HG03575 (cell line): ENCODE measurements around the gene NKAIN2.

Experiments used
- ATAC-seq: cut with Tn5 transposase; IDR thresholded peaks from one replicate; pipeline ENCODE4 v1.9.1; 2021; ENCODE audit not compliant: unreplicated experiment, insufficient number of reproducible peaks, low FRiP score; ENCODE audit errors: extremely low read depth

The NKAIN2 gene

DNA sequence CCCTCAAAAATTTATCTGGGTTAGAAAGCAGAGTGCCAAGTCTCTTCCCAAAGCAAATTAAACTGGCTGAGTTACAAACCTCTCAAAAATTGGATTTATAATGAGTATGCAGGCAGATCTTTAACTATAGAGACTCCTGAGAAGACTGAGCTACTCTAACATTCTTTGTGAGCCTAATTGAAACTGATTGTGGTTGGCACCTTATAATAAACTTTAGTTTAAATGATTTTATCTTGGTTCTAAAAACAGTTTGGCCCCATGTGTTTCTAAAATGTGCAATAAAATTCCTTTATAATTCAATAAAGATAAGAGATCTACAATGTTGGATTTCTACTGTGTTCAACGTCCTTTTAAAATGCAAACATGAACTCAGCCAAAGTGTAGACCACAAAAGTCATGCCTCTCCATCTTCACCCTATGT, 678.4 kb downstream of the NKAIN2 start:
- ATAC-seq, result no peak

DNA sequence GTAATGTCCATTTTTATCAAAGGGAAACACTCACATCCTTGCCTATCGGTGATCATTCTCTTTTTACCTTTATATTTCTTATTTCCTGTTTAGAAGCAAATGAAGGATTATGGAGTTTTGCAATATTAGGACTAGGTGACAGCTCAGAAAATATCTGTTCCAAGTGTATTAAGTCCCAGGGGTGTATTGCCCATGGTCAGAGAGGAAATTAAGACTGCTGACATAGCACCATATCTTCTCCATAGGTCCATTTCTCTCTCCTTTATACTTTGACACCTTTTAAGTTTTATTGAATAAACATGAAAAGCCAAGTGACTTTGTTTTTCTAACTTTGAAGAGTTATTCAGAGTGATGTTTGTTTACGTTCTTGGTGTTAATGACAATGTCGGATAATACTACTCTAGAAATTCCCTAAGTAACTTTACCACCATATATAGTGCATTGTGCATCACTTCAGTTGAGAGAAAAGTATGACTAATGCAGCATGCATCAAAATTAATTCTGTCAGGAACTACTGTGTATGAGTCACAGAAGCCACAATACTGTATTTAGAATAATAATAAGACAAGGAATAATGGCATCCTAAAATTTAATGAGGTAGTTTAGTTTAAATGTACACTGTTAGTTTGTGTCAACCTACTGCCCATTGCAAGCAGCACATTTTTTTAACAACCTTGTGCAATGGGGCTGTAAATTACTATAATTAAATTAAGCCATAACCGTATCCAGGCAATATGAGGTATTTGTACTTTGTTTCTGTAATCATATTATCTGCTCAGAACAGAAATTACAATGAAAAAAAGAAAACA, 684.2 kb downstream of the NKAIN2 start:
- no peak for ATAC-seq

GRCh38 chr6:124490122-124490521, 686.5 kb downstream of the NKAIN2 start:
- no peak for ATAC-seq

GRCh38 chr6:124493259-124493658, 689.6 kb downstream of the NKAIN2 start:
- ATAC-seq, result no peak

GRCh38 chr6:124494956-124495664, 691.4 kb downstream of the NKAIN2 start:
- no peak for ATAC-seq

DNA sequence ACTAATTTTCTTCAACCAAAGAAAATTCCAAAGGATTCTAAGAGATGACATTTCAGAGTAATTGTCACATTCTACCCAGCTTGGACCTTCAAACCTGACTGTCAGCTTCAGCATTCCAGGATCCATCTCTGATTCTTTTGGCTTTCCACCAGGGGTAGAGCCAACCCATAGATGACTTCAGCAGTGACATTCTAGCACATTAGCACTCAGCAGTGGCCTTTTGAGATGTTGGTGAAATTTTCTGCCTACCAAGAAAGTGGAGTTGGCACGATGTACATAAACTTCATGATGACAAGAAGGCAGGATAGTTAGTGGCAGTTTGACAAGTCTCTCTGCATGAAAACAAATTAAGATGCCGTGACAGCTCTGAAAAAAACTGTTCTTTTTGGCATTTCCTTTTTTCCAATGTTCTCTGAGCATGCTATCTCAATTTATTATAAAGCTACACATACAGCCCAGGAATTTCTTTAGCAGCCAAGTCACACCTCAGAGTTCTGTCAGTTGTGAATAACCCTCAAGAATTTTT, 692.1 kb downstream of the NKAIN2 start:
- no peak for ATAC-seq

GRCh38 chr6:124496334-124496733, 692.7 kb downstream of the NKAIN2 start:
- no peak for ATAC-seq

GRCh38 chr6:124512431-124512830, 708.8 kb downstream of the NKAIN2 start:
- no peak for ATAC-seq

- no peak for ATAC-seq
Observed at GRCh38 chr6:124517339-124517738, 713.7 kb downstream of the NKAIN2 start.

DNA sequence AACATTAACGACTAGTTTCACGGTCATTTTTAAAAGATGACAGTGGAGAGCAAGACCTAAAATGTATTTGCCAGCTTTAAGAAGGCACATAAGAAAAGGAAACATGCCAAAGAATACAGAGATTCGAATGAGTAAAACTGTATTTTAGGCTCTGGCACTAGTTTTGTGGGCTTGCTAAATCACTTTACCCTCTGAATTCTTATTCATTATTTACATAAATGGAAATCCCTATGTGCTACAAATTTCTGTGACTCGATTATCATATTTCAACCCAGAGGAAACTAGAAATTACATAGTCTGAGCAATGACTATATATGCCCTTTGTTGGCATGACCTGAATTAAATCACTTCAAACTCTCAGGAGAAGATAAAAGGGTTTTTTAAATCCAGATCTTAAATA, 716.8 kb downstream of the NKAIN2 start:
- no peak for ATAC-seq

DNA sequence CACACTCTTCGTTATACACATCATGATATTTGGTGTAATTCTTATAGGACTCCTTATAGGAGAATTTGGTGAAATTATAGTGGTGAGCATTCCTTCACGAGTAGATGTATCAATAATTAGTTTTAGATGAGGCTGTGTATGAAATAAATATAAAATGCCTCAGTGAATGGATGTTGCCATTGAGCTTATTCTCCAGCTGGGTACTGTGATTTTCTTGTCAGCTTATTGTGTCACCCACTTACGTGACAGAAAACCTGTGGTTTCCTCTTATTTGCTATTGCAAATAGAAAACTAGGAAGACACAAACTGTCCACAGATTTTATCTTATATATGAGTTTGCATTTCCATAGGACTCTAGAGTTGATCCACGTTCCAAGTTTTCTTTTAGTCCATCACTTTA, 718.7 kb downstream of the NKAIN2 start:
- no peak for ATAC-seq

DNA sequence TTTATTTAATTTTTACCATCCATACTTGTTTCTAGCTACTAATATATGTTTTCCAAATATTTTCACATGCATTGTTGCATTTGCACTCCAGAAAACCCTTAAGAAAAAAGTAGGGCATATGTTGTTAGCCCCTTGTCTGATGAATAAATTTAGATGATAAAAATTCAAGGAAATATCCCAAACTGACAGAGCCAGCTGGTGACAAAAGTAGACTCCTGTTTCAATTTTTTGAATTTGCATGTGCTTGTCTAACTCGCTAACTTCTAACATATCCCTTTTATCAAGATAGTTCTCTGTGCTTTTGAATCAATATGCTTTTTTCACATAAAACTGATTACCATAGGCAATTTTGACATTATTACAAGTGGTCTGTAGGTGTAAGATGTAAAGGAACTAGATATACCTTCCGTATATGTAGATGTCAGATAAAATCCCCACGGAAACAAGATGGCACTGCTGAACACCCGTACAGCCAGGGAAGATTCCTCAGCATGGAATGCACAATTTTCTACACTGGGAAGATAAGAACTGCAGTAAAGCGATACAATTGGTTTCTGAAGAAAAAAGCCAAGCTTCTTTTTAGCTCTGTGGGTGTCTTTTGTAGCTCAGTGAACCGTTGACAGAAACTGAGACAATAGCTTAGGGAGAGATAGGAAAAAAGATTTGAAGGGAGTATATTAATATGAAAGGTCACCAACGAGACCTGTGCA, 721.0 kb downstream of the NKAIN2 start:
- ATAC-seq, result no peak

DNA sequence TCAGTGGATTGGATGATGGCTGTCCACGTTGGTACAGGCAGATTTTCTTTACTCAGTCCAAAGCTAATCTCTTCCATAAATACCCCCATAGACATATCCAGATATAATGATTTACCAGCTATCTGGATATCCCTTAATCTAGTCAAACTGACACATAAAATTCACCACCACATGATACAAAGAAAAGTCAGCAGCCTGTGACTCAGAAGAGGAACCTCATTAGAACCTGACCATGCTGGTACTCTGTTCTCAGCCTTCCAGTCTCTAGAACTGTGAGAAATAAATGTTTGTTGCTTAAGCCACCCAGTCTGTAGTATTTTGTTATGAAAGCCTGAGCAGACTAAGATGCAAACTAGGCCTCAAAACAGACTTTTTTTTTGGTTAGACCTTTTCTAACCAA, 727.3 kb downstream of the NKAIN2 start:
- no peak for ATAC-seq

DNA sequence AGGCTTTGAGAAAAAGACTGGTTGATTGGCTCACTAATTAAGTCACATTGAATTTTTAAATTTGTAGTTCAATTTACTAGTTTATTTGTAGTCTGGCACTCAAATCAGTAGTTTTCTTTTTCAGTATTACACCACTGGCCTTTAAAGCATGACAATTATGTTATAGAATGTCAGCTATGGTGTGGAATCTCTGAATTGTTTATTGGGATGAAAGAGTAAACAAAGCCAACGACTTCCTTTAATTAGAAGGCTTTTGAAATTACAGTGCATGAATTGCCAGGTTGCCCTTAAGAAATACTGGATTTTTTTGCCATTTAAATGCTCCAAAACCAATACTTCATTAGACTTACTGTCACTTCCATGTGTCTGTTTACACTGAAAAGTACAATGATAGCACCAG, 731.6 kb downstream of the NKAIN2 start:
- ATAC-seq, result no peak

DNA sequence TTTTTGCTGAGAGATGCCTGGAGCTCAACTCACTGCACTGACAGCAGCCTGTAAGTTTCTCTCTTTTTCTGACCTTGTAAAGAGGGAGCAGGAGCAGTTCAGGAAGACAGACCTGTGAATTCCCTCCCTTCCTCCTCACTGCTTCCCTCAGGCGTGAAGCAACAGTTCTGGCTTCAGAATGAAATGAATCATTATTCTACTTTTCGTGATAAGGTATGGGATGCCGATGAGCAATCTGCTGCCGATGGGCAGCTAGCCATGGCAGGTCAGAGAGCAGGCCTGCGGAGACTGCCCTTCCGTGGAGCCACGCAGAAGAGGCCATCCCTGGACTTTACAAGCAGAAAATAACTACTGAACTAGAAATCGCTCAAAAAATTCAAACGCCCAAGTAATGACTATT, 732.1 kb downstream of the NKAIN2 start:
- ATAC-seq, result no peak

DNA sequence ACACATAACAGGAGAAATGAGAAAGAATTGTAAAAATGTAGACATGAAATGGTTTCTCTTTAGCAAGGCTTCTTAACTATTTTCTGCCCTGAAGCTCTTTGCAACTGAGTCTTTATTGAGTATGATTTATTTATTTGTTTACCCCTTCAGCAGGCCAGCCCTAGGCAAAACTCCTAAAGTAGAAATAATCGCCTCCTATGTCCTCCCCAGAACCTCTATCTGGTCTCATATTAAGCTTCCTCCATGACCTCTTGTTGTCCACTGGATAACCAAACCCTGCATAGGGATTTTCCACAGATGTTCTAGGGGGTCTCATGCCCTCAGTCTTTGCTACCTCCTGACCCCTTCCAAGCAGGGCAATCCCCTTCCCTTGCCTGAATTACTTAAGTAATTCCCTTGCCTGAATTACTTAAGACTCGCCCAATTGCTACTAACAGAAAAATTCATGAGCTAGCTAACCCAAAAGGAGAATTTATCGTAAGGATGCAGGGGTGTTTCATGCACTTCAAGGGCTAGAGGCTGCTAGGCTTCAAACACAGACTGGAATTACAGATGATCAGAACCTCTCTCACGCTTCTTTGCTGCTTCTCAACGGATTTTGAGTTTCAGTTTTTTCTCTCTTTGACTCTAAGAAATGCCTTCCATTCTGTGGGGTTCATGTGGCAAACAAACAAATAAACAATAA, 732.6 kb downstream of the NKAIN2 start:
- no peak for ATAC-seq

- no peak for ATAC-seq
Observed at GRCh38 chr6:124536842-124537191, 733.2 kb downstream of the NKAIN2 start.

DNA sequence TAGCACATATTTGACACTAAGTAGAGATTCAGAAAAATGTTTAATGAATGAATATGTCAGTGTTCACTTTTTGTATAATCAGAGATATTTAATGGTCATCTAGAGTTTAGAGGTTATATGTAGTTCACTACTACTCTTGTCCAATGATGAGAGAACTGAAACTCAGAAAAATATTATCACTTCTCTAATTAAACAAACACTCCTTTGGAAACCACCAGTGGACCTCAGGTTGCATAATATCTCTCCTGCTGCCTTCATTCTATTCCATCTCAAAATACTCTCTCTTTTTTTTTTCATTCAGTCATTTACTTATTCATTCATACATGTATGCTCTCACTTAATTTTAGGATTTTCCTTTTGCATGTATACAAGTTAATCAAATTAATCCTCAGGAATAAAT, 735.4 kb downstream of the NKAIN2 start:
- ATAC-seq, result no peak

DNA sequence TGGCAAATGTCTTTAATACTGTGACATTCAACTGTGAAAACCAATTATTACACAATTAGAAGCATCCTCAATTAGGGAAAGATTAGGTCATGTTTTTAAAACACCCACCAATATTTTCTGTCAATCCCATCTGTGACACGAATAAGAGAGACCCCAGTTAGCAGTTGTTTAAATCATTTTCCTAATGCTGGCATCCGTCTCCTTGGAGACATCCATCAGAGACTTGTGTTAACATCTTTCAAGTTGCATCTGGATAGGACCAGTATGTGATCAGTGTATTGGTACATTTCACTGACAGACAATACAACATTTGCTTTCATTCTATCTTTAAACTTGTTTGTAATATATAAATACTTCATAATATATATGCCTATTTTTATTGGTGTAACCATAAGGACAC, 737.9 kb downstream of the NKAIN2 start:
- no peak for ATAC-seq
